ENCODE measurements around the gene CARF. TPM values are rescaled to one million over a fixed set of nuclear protein-coding genes. Genes with fewer than 3 reads are reported as not detected.
A peak's percentile ranks its signal among the peaks of the same experiment; 100 is the strongest.
"Not testable (repeated sequence)": the region's sequence is repeated elsewhere in the genome, so short reads cannot be mapped to it uniquely, and the experiment has no call there.

Gene CARF
- polyA plus RNA-seq, 1 donor (not counting 4 experiments of a cell fraction or from before 2014, with no cell fraction given): 5.2 TPM

GRCh38 chr2:202909394-202910192, 2.5 kb upstream of the CARF start:
- peak overlapping the region; percentile 87 for H3K4me2 ChIP-seq (ENCODE audit: control insufficient read depth, extremely low read depth, insufficient read depth, low read depth, low read length)
- no peak overlapping the region for H3K4me3 ChIP-seq (ENCODE audit: control insufficient read depth in 2 of 3, extremely low read depth in 1 of 3, insufficient read depth in 2 of 3, low read depth in 1 of 3, low read length in 3 of 3)
- TF ChIP-seq EZH2 (IDR thresholded peaks at IDR 0.05; ENCODE audit: low read length) (no peak), CTCF (optimal IDR thresholded peaks at IDR 0.05 in 1 of 3, IDR thresholded peaks at IDR 0.05 in 1 of 3, conservative IDR thresholded peaks at IDR 0.05 in 1 of 3; ENCODE audit: extremely low read depth in 1 of 3, insufficient read depth in 2 of 3, low read length in 3 of 3) (no peak)
- peaks cover 6% of the 10 kb centered on the region for H3K4me1 ChIP-seq (ENCODE audit: control insufficient read depth, extremely low read depth, insufficient read depth, low read length)
- H3K9me1 ChIP-seq (ENCODE audit: control insufficient read depth, extremely low read depth, insufficient read depth, low read length): no peaks in the 10 kb centered on the region
- H3K79me2 ChIP-seq (ENCODE audit: control insufficient read depth, insufficient read depth, low read length): peaks cover 49% of the 10 kb centered on the region
- no peak overlapping the region for H3K9ac ChIP-seq (ENCODE audit: control insufficient read depth, extremely low read depth, insufficient read depth, low read length)
- no peaks in the 10 kb centered on the region for H3K27me3 ChIP-seq (ENCODE audit: control insufficient read depth, extremely low read depth, insufficient read depth, low read length)
- no peaks in the 10 kb centered on the region for H3K9me3 ChIP-seq (ENCODE audit: control insufficient read depth, low read depth, low read length)
- DNase-seq (ENCODE audit: low read depth, low spot score) (no peak), FAIRE-seq (no peak)
- dilution Hi-C loops (cut with MboI; ENCODE audit: extremely low pct_ligation_motif_present, low sequenced_read_pairs): no loop called here
- H2AFZ ChIP-seq (ENCODE audit: control insufficient read depth, low read length): no peak overlapping the region
- H3K27ac ChIP-seq (ENCODE audit: control insufficient read depth, insufficient read depth, low read length): no peak overlapping the region
- peaks cover 0 to 5% of the 10 kb centered on the region in 2 experiments for H3K36me3 ChIP-seq (ENCODE audit: control insufficient read depth in 2 of 2, extremely low read depth in 1 of 2, insufficient read depth in 2 of 2, low read length in 2 of 2)
- H4K20me1 ChIP-seq (ENCODE audit: control insufficient read depth, extremely low read depth, insufficient read depth, low read length): no peaks in the 10 kb centered on the region

GRCh38 chr2:202910250-202910649, 1.8 kb upstream of the CARF start:
- dilution Hi-C loops (cut with MboI; ENCODE audit: extremely low pct_ligation_motif_present, low sequenced_read_pairs); H3K9me1 ChIP-seq (ENCODE audit: control insufficient read depth, extremely low read depth, insufficient read depth, low read length); H3K9ac ChIP-seq (ENCODE audit: control insufficient read depth, extremely low read depth, insufficient read depth, low read length); H3K9me3 ChIP-seq (ENCODE audit: control insufficient read depth, low read depth, low read length); H2AFZ ChIP-seq (ENCODE audit: control insufficient read depth, low read length); H3K36me3 ChIP-seq (ENCODE audit: control insufficient read depth in 2 of 2, extremely low read depth in 1 of 2, insufficient read depth in 2 of 2, low read length in 2 of 2); H3K27me3 ChIP-seq (ENCODE audit: control insufficient read depth, extremely low read depth, insufficient read depth, low read length); H3K4me1 ChIP-seq (ENCODE audit: control insufficient read depth, extremely low read depth, insufficient read depth, low read length); H4K20me1 ChIP-seq (ENCODE audit: control insufficient read depth, extremely low read depth, insufficient read depth, low read length); H3K27ac ChIP-seq (ENCODE audit: control insufficient read depth, insufficient read depth, low read length); DNase-seq (ENCODE audit: low read depth, low spot score); FAIRE-seq: not testable (repeated sequence)
- Histone ChIP-seq H3K4me2 (ENCODE audit: control insufficient read depth, extremely low read depth, insufficient read depth, low read depth, low read length) (peak overlapping the region; percentile 87), H3K4me3 (ENCODE audit: control insufficient read depth in 2 of 3, extremely low read depth in 1 of 3, insufficient read depth in 2 of 3, low read depth in 1 of 3, low read length in 3 of 3) (peak overlapping the region; percentile 85 to 96 (median 86)), H3K79me2 (ENCODE audit: control insufficient read depth, insufficient read depth, low read length) (peaks cover 45% of the 10 kb centered on the region)
